HUDEP-2 (cell line): ENCODE measurements around the gene CAMK2B.
A peak's percentile ranks its signal among the peaks of the same experiment; 100 is the strongest.

ENCODE experiments used
- DNase-seq, 76 experiments: peaks; one replicate each; lab custom pipeline; 2025; ENCODE audit not compliant: unreplicated experiment in 76 of 76; lab: John Stamatoyannopoulos, UW

CAMK2B gene

GRCh38 chr7:44310221-44310848, 15.1 kb downstream of the CAMK2B start:
- no peak for DNase-seq

- peak in 1 of 76 experiments; percentile 28 for DNase-seq
These were observed 15.9 kb downstream of the CAMK2B start for GRCh38 chr7:44309271-44310091.

DNA sequence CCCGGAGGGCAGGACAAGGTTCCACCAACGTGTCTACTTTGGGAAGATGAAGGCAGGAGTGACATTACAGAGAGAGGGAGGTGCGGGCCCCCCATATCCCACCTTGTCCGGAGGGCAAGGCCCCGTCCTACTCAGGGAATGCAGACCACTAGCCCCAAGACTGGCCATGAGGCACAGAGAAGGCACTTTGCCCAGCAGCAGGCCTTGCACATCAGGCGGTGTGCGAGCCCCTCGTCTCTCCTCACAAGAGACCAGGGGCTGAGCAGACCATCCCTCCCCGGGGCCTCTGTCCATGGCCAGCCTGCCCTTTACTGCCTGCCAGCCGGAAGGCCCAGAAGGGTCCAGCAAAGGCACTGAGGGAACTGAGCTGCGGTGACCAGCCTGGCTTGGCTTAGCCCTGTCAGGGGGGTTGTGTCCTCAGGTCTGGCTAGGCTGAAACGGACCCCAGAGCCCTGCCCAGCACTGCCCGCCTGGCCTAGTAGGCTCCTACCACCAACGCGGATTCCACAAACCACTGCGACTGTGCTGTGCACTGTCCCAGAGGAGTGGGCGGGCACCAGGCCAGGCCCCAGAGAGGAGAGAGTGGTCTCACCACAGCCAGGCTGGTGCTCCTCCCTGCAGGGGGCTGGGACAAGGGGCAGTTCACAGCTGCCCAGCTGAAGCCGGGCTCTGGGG, 16.7 kb downstream of the CAMK2B start:
- DNase-seq: no peak

DNA sequence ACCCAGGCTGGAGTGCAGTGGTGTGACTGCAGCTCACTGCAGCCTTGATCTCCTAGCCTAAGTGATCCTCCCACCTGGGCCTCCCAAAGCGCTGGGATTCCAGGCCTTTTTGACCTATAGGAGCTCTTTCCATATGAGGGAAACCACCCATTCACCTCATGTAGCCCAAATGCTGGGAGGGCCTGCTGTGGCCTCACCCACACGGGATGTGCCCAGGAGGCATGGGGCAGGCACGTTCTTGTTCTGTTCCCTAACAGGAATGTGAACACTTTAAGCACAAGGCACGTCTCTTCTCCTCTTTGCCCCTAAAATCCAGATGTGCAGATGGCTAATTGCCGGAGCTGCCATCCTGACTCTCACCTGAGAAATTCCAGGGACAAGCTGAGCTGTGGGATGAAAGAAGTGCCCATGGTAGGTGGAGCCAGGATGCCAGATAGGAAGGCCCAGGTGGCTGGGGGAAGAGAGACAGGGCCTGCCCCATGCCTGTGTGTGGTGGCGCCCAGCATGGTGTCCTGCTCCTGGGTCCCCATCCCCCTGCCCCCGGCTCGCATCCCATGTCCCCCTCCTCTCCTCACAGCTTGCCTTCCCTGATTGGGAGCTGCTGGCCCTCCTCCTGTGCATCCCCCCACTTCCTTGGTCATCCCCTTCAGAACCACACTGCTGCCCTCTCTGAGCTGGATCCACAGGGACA, 17.3 kb downstream of the CAMK2B start:
- no peak for DNase-seq

GRCh38 chr7:44307301-44307900, 18.0 kb downstream of the CAMK2B start:
- peak in 9 of 76 experiments; percentile 1 to 23 (median 12) for DNase-seq

GRCh38 chr7:44306606-44307005, 18.8 kb downstream of the CAMK2B start:
- DNase-seq: peak in 1 of 76 experiments; percentile 7

DNA sequence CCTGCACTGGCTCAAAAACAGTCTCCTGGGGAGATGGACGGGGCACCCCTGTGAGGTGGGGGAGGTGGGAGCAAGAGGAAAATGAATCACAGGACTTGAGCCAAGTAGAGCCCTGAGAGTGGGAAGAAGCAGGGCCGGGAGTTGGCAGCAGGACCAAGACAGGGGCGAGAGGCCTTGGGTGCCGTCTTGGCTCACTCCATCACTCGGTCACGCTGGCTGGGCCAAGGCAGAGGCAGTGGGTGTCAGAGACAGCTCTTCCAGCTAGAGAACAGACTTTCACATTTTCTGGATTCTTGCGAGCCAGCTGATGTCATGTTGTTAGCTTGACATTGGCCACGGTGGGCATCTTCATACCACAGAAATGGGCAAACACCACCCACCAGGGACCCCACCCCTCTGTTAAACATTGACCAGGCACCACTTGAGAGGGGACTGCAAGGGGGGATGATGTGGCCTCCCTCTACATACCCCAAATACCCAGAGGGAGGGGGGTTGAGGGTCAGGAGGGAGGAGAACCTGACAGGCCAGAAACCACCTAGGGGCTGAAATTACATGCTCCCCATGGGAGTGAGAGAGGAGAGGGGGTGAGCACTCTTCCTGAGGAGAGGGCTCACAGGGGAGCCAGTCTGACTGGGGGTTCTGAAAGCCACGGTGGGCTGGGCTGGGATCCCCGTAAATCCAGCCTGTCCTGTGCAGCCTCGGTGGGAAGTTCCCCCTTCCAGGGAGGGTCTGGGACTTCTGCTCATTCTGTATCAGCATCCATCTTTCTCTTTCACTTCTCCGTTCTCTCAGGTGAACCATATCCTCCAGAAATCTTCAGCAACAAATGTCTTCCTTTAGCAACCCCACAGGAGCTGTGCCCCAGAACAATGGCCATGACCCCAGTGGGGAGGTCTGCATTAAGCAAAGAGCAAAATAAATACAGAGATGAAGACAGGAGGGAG, 19.6 kb downstream of the CAMK2B start:
- DNase-seq: no peak

DNA sequence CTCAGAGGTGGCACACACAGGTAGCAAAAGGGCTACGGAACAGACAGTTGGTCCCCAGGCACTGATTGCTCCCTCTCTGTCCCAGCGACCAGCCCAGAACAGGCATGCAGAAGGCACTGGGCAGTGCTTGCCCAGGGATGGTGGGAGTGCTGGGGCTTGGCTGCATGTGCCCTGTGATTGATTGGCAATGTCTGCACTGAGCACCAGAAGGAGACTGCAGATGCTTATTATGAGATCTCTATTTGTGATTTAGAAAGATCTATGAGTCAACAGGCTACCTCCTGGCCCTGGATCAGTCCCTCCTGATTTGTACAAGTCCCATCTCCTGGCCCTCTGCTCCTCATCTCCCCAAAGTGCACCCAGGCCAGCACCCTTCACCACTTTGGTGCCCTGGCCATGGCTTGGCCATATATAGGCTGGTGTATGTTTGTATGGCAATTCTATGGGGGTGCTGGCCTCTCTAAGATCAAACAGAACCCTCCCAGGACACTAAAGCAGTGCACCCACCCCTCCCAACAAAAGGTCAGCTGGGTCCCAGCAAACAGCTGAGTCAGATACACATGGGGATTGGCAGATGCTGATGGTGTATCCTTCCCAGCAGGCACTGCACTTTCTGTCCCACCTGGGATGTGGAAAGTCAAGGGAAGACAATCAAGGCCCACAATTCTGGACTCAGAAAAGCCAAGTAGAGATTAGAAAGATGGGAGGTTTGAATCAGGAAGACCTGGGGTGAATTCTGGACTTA, 30.9 kb downstream of the CAMK2B start:
- DNase-seq: no peak

GRCh38 chr7:44293561-44294324, 31.7 kb downstream of the CAMK2B start:
- no peak for DNase-seq

DNA sequence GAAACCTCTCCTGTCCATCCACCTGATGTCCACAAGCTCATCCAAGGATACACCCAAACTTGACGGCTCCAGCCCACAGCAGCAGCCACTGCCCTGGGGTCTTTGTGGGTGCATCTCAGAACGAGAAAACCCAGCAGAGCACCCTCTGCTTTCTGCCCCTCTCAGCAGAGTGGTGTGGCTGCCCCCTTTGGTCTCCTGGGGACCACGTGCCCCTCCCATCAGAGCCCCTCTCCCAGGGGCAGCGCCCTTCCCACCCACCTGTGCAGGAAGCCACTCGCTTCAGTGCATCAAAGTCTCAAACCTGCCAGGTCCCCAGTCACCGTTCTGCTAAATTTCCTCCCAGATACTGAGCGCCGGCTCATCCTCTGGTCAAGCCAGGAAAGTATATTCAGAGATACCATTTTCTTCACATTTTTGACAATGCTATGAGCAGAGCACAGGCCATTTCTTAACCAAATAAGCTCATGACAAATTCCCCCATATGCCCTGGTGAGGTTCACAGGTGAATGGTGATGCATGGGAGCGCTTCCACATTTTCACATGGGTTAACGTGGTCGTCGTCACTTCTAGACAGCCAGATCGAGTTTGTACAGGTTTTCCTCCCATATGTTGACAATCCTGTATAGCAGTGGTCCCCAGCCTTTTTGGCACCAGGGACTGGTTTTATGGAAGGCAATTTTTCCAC, 32.4 kb downstream of the CAMK2B start:
- no peak for DNase-seq

DNA sequence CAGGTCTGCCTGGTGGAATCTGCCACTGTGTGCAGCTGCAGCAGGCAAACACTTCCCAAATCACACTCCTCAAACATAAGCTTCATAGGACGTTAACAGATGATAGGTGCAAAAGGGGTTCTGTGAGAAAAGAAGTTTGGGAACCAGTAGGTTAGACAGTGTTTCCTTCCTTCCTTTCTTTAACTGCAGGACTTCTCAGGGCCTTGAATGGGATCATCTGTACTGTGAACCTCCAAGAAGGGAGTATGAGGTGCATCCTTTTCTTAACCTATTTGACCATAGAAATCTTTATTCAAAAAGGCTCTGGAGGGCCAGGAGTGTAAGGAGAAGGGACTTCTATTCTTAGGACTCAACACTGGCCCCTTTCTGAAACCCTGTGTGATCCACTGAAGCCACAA, 33.0 kb downstream of the CAMK2B start:
- no peak for DNase-seq

DNA sequence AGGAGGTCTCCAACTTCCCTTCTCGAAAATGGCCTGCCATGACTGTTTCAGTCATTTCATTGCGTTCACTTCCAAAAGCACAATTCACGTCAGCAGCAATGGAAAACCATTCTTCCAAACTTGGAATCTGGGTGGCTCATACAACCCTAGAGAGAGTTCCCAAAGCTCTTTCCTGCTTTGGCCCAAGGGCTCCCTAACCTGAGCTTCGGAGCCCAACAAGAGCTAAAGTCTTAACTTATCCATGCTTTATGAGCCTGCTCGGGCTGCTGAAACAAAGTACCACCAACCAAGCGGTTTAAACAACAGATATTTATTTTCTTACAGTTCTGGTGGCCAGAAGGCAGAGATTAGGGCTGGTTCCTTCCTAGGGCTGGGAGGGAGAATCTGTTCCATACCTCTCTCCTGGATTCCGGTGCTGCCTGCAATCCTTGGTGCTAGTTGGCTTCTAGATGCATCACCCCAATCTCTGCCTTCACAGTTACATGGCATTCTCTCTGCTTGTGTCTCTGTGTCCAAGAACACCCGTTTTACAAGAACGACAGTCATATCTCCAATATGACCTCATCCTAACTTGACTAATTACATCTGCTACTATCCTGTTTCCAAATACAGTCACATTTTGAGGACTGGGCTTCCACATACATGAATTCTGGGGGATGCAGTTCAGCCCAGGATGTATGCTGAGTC, 33.5 kb downstream of the CAMK2B start:
- DNase-seq: no peak

GRCh38 chr7:44291066-44291732, 34.2 kb downstream of the CAMK2B start:
- peak in 65 of 76 experiments; percentile 8 to 73 (median 45) for DNase-seq

DNA sequence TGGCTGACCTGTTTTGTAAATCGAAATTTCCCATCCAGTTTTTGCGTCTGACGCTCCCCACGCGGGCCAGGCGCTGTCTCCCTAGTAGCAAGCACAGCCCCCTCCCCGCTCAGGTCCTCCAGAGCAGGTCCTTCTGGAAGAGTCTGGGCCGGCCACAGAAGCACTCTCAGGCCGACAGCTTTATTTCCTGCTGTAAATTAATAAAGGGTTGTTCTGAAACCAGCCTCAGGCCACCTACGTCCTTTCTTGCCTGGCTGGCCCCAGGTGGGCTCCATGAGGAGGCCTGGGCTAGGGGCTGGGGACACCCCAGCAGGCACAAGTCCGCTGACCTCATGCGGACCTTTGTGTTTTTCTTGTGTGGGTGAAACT, 35.2 kb downstream of the CAMK2B start:
- no peak for DNase-seq

- no peak for DNase-seq
These were observed 35.8 kb downstream of the CAMK2B start for GRCh38 chr7:44289341-44290251.
